SK-N-SH (cell line): ENCODE results near the gene GLYR1. TPM values are rescaled to one million over a fixed set of nuclear protein-coding genes. Genes with fewer than 3 reads are reported as not detected.

ENCODE experiments used
- CTCF ChIA-PET: fragments of 300-600, 350-600 bp; formaldehyde crosslinking; extraction: SDS; loops from one replicate; lab custom pipeline; 2021; lab: Yijun Ruan, JAX
- POLR2A ChIA-PET: fragments of 350-600 bp; sonication (Branson Sonifier 250); formaldehyde crosslinking; extraction: SDS; loops from one replicate; lab custom pipeline; 2020; ENCODE audit warnings: antibody characterized with exemption, inconsistent platforms; lab: Yijun Ruan, JAX
- DNase-seq: peaks from one replicate; pipeline ENCODE4 v3.0.0; 2012
- H2AFZ ChIP-seq: fragments of 200-600 bp; sonication (generic); 2 replicates; pipeline ENCODE4 v1.8.1; 2016; ENCODE audit warnings: antibody characterized with exemption, mild to moderate bottlenecking, low read depth
- H3F3A ChIP-seq: fragments of 200-600 bp; sonication (generic); replicated peaks from 2 replicates; pipeline ENCODE3; 2016; ENCODE audit warnings: antibody characterized with exemption, mild to moderate bottlenecking; ENCODE audit not compliant: insufficient read depth
- H3K27ac ChIP-seq, 2 experiments: fragments of 200-500 bp in 1 of 2; fragments of 200-600 bp in 1 of 2; sonication (Bioruptor generic) in 1 of 2; sonication (generic), shearing (Covaris generic) in 1 of 2; 2 replicates each; pipeline versions ENCODE4 v1.5.1 to v1.6.1; 2014 to 2016; ENCODE audit warnings: low read depth in 2 of 2, inconsistent platforms in 1 of 2, low read length in 1 of 2, mild to moderate bottlenecking in 1 of 2, mixed read lengths in 1 of 2
- H3K27me3 ChIP-seq: fragments of 200-600 bp; sonication (generic), shearing (Covaris generic); 2 replicates; pipeline ENCODE4 v1.6.1; 2016; ENCODE audit warnings: mixed run types; ENCODE audit not compliant: insufficient read depth
- H3K36me3 ChIP-seq, 2 experiments: fragments of 200-500 bp in 1 of 2; fragments of 200-600 bp in 1 of 2; sonication (Bioruptor generic) in 1 of 2; sonication (generic) in 1 of 2; replicated peaks in 1 of 2; 2 replicates each; pipeline versions ENCODE3 to v1.5.1; 2014 to 2016; ENCODE audit warnings: low read length in 1 of 2, mild to moderate bottlenecking in 1 of 2; ENCODE audit not compliant: insufficient read depth in 2 of 2, control insufficient read depth in 1 of 2
- H3K4me1 ChIP-seq, 2 experiments: fragments of 200-500 bp in 1 of 2; fragments of 200-600 bp in 1 of 2; sonication (Bioruptor generic) in 1 of 2; sonication (generic), shearing (Covaris generic) in 1 of 2; 2 replicates each; pipeline versions ENCODE4 v1.5.1 to v1.6.1; 2014 to 2016; ENCODE audit warnings: low read depth in 1 of 2, low read length in 1 of 2, mixed run types in 1 of 2; ENCODE audit not compliant: insufficient read depth in 2 of 2, control insufficient read depth in 1 of 2
- H3K4me2 ChIP-seq: fragments of 200-600 bp; sonication (generic), shearing (Covaris generic); 2 replicates; pipeline ENCODE4 v1.6.1; 2017; ENCODE audit warnings: mixed run types
- H3K4me3 ChIP-seq, 2 experiments: fragments of 200-500 bp in 1 of 2; fragments of 200-600 bp in 1 of 2; sonication (Bioruptor generic) in 1 of 2; sonication (generic), shearing (Covaris generic) in 1 of 2; 2 replicates each; pipeline versions ENCODE4 v1.5.1 to v1.8.1; 2014 to 2016; ENCODE audit warnings: low read depth in 2 of 2, inconsistent platforms in 1 of 2, low read length in 1 of 2, mild to moderate bottlenecking in 1 of 2, mixed read lengths in 1 of 2, moderate library complexity in 1 of 2
- H3K79me2 ChIP-seq: fragments of 200-600 bp; sonication (generic); 2 replicates; pipeline ENCODE4 v1.8.1; 2017; ENCODE audit warnings: mild to moderate bottlenecking; ENCODE audit not compliant: insufficient read depth
- H3K9ac ChIP-seq: fragments of 200-600 bp; sonication (generic); 2 replicates; pipeline ENCODE4 v1.6.1; 2017; ENCODE audit warnings: mixed run types
- H3K9me2 ChIP-seq: fragments of 200-600 bp; sonication (generic); 2 replicates; pipeline ENCODE4 v1.6.1; 2017; ENCODE audit warnings: mixed run types
- H3K9me3 ChIP-seq: fragments of 200-600 bp; sonication (generic); 2 replicates; pipeline ENCODE4 v1.6.1; 2017; ENCODE audit warnings: mixed run types, mild to moderate bottlenecking, moderate library complexity
- H4K20me1 ChIP-seq: fragments of 200-600 bp; sonication (generic); 2 replicates; pipeline ENCODE4 v1.6.1; 2017; ENCODE audit warnings: mild to moderate bottlenecking, mixed run types; ENCODE audit not compliant: insufficient read depth
- CHD2 ChIP-seq: fragments of 150-350 bp; IDR thresholded peaks from 2 replicates; pipeline ENCODE4 v1.6.1; 2018; ENCODE audit warnings: low read length; ENCODE audit not compliant: partially characterized antibody
- CTCF ChIP-seq: fragments of 200-600 bp; sonication (generic); IDR thresholded peaks from 2 replicates; pipeline ENCODE4 v1.6.1; 2017; ENCODE audit warnings: antibody characterized with exemption, mild to moderate bottlenecking, moderate library complexity
- ELF1 ChIP-seq: IDR thresholded peaks from 2 replicates; pipeline ENCODE4 v1.4.0; 2012
- EP300 ChIP-seq, 2 experiments: IDR thresholded peaks; 2 replicates each; pipeline versions ENCODE4 v1.4.0 to v1.6.1; 2012; ENCODE audit warnings: borderline replicate concordance in 1 of 2, low read depth in 1 of 2, low read length in 1 of 2
- FOSL2 ChIP-seq: IDR thresholded peaks from 2 replicates; pipeline ENCODE4 v1.4.0; 2012; ENCODE audit warnings: low read depth, mild to moderate bottlenecking, moderate library complexity, borderline replicate concordance
- FOXM1 ChIP-seq: IDR thresholded peaks from 2 replicates; pipeline ENCODE4 v1.4.0; 2012; ENCODE audit warnings: low read depth, mild to moderate bottlenecking
- GABPA ChIP-seq: IDR thresholded peaks from 2 replicates; pipeline ENCODE4 v1.4.0; 2012; ENCODE audit warnings: low read depth, mild to moderate bottlenecking
- GATA2 ChIP-seq: sonication (generic); formaldehyde crosslinking; IDR thresholded peaks from 2 replicates; pipeline ENCODE4 v1.5.0; 2020; ENCODE audit warnings: mild to moderate bottlenecking, missing genetic modification reagents
- JUND ChIP-seq: IDR thresholded peaks from 2 replicates; pipeline ENCODE4 v1.4.0; 2012
- MEF2A ChIP-seq: IDR thresholded peaks from 2 replicates; pipeline ENCODE4 v1.4.0; 2012; ENCODE audit warnings: low read depth, borderline replicate concordance
- NRF1 ChIP-seq: IDR thresholded peaks from 2 replicates; pipeline ENCODE4 v1.6.1; 2012; ENCODE audit warnings: low read depth, mild to moderate bottlenecking, low read length
- PBX3 ChIP-seq: IDR thresholded peaks from 2 replicates; pipeline ENCODE4; 2012
- RAD21 ChIP-seq: IDR thresholded peaks from 2 replicates; pipeline ENCODE4 v1.6.1; 2012; ENCODE audit warnings: mild to moderate bottlenecking, low read length
- RCOR1 ChIP-seq: fragments of 150-350 bp; IDR thresholded peaks from 2 replicates; pipeline ENCODE4 v1.6.1; 2017; ENCODE audit warnings: antibody characterized with exemption, low read length
- RXRA ChIP-seq: IDR thresholded peaks from 2 replicates; pipeline ENCODE4 v1.4.0; 2012; ENCODE audit warnings: low read depth, mild to moderate bottlenecking, borderline replicate concordance
- SMC3 ChIP-seq: IDR thresholded peaks from 2 replicates; pipeline ENCODE4 v1.6.1; 2012; ENCODE audit warnings: low read depth, low read length, improper control_type of control experiment
- TAF1 ChIP-seq: IDR thresholded peaks from 2 replicates; pipeline ENCODE4 v1.6.1; 2012; ENCODE audit warnings: low read depth, mild to moderate bottlenecking, low read length, moderate library complexity, borderline replicate concordance
- TCF12 ChIP-seq: IDR thresholded peaks from 2 replicates; pipeline ENCODE4 v1.4.0; 2012
- YY1 ChIP-seq: IDR thresholded peaks from 2 replicates; pipeline ENCODE4 v1.4.0; 2012; ENCODE audit warnings: low read depth, mild to moderate bottlenecking
- WGBS: methylation state at CpG from one replicate; pipeline ENCODE4 v1.1.6; 2017; ENCODE audit warnings: low lambda C conversion rate; 5-methylcytosine and 5-hydroxymethylcytosine counted together
- polyA plus RNA-seq, 3 experiments: library from polyadenylated mRNA; depleted of rRNA; stranded (reverse); fragments of >200 nt; gene quantifications; 2 replicates each; pipeline ENCODE4 v1.2.3, GENCODE V29; 2012

GLYR1 gene
- polyA plus RNA-seq, 1 of the 3 experiments (the other 2 are of a cell fraction), result 40.1 TPM

GRCh38 chr16:4803898-4804762, 43.0 kb downstream of the GLYR1 start:
- POLR2A ChIA-PET, result interaction anchor here (1.7 kb wide), 1 partner anchor 16 kb away, joined by 4 read pairs; the partner anchor contains the start of gene SEPTIN12
- H3K9me2 ChIP-seq, result no peaks in the 10 kb centered on the region

GRCh38 chr16:4803401-4803844, 43.7 kb downstream of the GLYR1 start:
- Histone ChIP-seq H2AFZ (no peak overlapping the region; the same call in 1 of the 2 replicates), H3K4me1 (peaks cover 0 to 18% of the 10 kb centered on the region in 2 experiments; a peak in 3 of 4 replicates), H3K27me3 (no peaks in the 10 kb centered on the region), H3F3A (peaks cover 15% of the 10 kb centered on the region), H3K36me3 (peaks cover 14 to 27% of the 10 kb centered on the region in 2 experiments), H3K4me3 (peak overlapping the region; percentile 83; a peak in 3 of 4 replicates), H3K27ac (peak overlapping the region; percentile 57 to 93; a peak in 3 of 4 replicates), H3K4me2 (peak overlapping the region; percentile 95), H3K79me2 (0 out of 2 replicates have a peak, but pooled peaks cover 7% of the 10 kb centered on the region), H4K20me1 (no peaks in the 10 kb centered on the region), H3K9ac (peak overlapping the region; percentile 64), H3K9me3 (no peaks in the 10 kb centered on the region), H3K9me2 (no peaks in the 10 kb centered on the region)
- CTCF ChIA-PET, result interaction anchor here (0.6 to 1.0 kb wide), 2 partner anchors 15 to 69 kb away, joined by 3 to 4 read pairs; partner anchors contain the start of genes ANKS3, DNAAF8 and SEPTIN12
- DNase-seq, result no peak
- POLR2A ChIA-PET, result interaction anchor here (0.6 to 2.1 kb wide), 6 partner anchors 15 to 69 kb away, joined by 3 to 9 read pairs (median 4); partner anchors contain the start of genes ANKS3, DNAAF8 and SEPTIN12
- no peak for TF ChIP-seq ELF1
- no peak for TF ChIP-seq RCOR1
- no peak for TF ChIP-seq TAF1
- TF ChIP-seq NRF1, result no peak
- TF ChIP-seq FOSL2, result no peak
- no peak for TF ChIP-seq GATA2 (CRISPR knock-in tag)
- no peak for TF ChIP-seq RAD21
- no peak for TF ChIP-seq RXRA
- TF ChIP-seq TCF12, result no peak
- no peak for TF ChIP-seq FOXM1
- TF ChIP-seq JUND, result no peak
- no peak for TF ChIP-seq CHD2
- TF ChIP-seq MEF2A, result no peak
- TF ChIP-seq PBX3, result no peak
- TF ChIP-seq YY1, result no peak
- TF ChIP-seq SMC3, result no peak
- TF ChIP-seq CTCF, result no peak
- no peak for TF ChIP-seq EP300 (IDR thresholded peaks at IDR 0.05; ENCODE audit: borderline replicate concordance in 1 of 2, low read depth in 1 of 2, low read length in 1 of 2)
- TF ChIP-seq GABPA, result no peak
- WGBS, result 60% methylated on average over 8 of the region's 8 CpGs

More at GRCh38 chr16:4803898-4804762, 43.0 kb downstream of the GLYR1 start:
- 0 out of 2 replicates have a peak, but pooled peaks cover 7% of the 10 kb centered on the region for H3K79me2 ChIP-seq
- peaks cover 0 to 18% of the 10 kb centered on the region in 2 experiments; a peak in 3 of 4 replicates for H3K4me1 ChIP-seq
- DNase-seq, result no peak
- 95% methylated on average over 22 of the region's 26 CpGs for WGBS
- no peak for TF ChIP-seq RCOR1
- no peak for TF ChIP-seq EP300 (IDR thresholded peaks at IDR 0.05; ENCODE audit: borderline replicate concordance in 1 of 2, low read depth in 1 of 2, low read length in 1 of 2)
- TF ChIP-seq PBX3, result no peak
- no peak for TF ChIP-seq RAD21
- TF ChIP-seq GATA2 (CRISPR knock-in tag), result no peak
- H3K9ac ChIP-seq, result no peak overlapping the region
- H3K27ac ChIP-seq, result no peak overlapping the region
- no peak overlapping the region for H3K4me3 ChIP-seq
- peaks cover 15% of the 10 kb centered on the region for H3F3A ChIP-seq
- no peak overlapping the region for H2AFZ ChIP-seq
- H3K36me3 ChIP-seq, result peaks cover 14 to 24% of the 10 kb centered on the region in 2 experiments
- no peaks in the 10 kb centered on the region for H3K9me3 ChIP-seq
- no peak overlapping the region for H3K4me2 ChIP-seq
- CTCF ChIA-PET, result interaction anchor here (1.0 kb wide), 1 partner anchor 16 kb away, joined by 3 read pairs; the partner anchor contains the start of gene SEPTIN12
- no peaks in the 10 kb centered on the region for H4K20me1 ChIP-seq
- no peaks in the 10 kb centered on the region for H3K27me3 ChIP-seq
